GM12878 (cell line): ENCODE data around the gene LCP1.

Experiments
- E2F8 ChIP-seq: fragments of 450-650 bp; IDR thresholded peaks from 2 replicates; pipeline ENCODE4 v1.6.1; 2018; ENCODE audit warnings: mild to moderate bottlenecking, low read depth, moderate library complexity; ENCODE audit not compliant: partially characterized antibody
- REST ChIP-seq: IDR thresholded peaks from 2 replicates; pipeline ENCODE4 v1.6.1; 2012; ENCODE audit warnings: mild to moderate bottlenecking, low read depth, low read length
- RFX5 ChIP-seq: IDR thresholded peaks from 2 replicates; pipeline ENCODE4 v1.6.1; 2011; ENCODE audit warnings: low read depth, low read length, improper control_type of control experiment
- TAF1 ChIP-seq: IDR thresholded peaks from 2 replicates; pipeline ENCODE4 v1.6.1; 2011; ENCODE audit warnings: mild to moderate bottlenecking, low read depth, low read length, borderline replicate concordance
- USF2 ChIP-seq: IDR thresholded peaks from 2 replicates; pipeline ENCODE4 v1.6.1; 2011; ENCODE audit warnings: low read depth, low read length, improper control_type of control experiment, borderline replicate concordance

- TF ChIP-seq RFX5 (no peak), REST (no peak), USF2 (no peak), TAF1 (no peak), E2F8 (no peak)
Measured at GRCh38 chr13:46145135-46145534, 36.8 kb downstream of the LCP1 start.
